GM12864 (cell line): Measurements from ENCODE around the gene CD4.

Source experiments
- DNase-seq: peaks from one replicate; pipeline ENCODE4 v3.0.0-alpha.2; 2011; ENCODE audit warnings: low read depth
- H3K4me3 ChIP-seq: 2 replicates; pipeline ENCODE4 v1.5.1; 2011; ENCODE audit warnings: mild to moderate bottlenecking, low read depth, low read length, control low read depth
- CTCF ChIP-seq: IDR thresholded peaks from 2 replicates; pipeline ENCODE4 v1.5.1; 2011; ENCODE audit warnings: low read depth, mild to moderate bottlenecking, moderate library complexity, low read length, control low read depth, inconsistent platforms; ENCODE audit errors: missing control alignments

The CD4 gene

GRCh38 chr12:6770094-6770493 is 19.2 kb upstream of the CD4 start:
- no peak for DNase-seq
- no peak overlapping the region for H3K4me3 ChIP-seq
- no peak for TF ChIP-seq CTCF

GRCh38 chr12:6770600-6770999 is 18.7 kb upstream of the CD4 start:
- H3K4me3 ChIP-seq, result no peak overlapping the region
- TF ChIP-seq CTCF, result no peak

GRCh38 chr12:6771091-6771495 is 18.2 kb upstream of the CD4 start:
- H3K4me3 ChIP-seq, result no peak overlapping the region
- TF ChIP-seq CTCF, result no peak
- no peak for DNase-seq

More at GRCh38 chr12:6770600-6770999, 18.7 kb upstream of the CD4 start:
- no peak for DNase-seq

GRCh38 chr12:6771509-6772330 is 17.6 kb upstream of the CD4 start:
- H3K4me3 ChIP-seq, result no peak overlapping the region
- DNase-seq, result no peak
- TF ChIP-seq CTCF, result no peak

- no peak within 1 kb of the TSS for H3K4me3 ChIP-seq
- no peak for DNase-seq
- TF ChIP-seq CTCF, result no peak
Observed at GRCh38 chr12:6772331-6772695, 17.0 kb upstream of the CD4 start, which contains the start of gene LAG3. Gene LAG3 (plus strand): TSS chr12:6772520. CDS start chr12:6772853, 333 bp downstream.

- no peak overlapping the region for H3K4me3 ChIP-seq
- DNase-seq, result no peak
- TF ChIP-seq CTCF, result no peak
Observed at GRCh38 chr12:6772726-6773589, 16.4 kb upstream of the CD4 start.
